ENCODE data around the gene DISC1. TPM values are rescaled to one million over a fixed set of nuclear protein-coding genes. Genes with fewer than 3 reads are reported as not detected.

Gene DISC1
- polyA plus RNA-seq, 1 of the 3 experiments (the other 2 are of a cell fraction): 1.7 TPM

GRCh38 chr1:231923491-231924041 is 297.0 kb downstream of the DISC1 start:
- Histone ChIP-seq H3K9ac (no peak overlapping the region), H3K4me3 (ENCODE audit: low read depth in 2 of 2, low read length in 1 of 2) (no peak overlapping the region), H3K79me2 (ENCODE audit: insufficient read depth) (no peaks in the 10 kb centered on the region), H2AFZ (ENCODE audit: low read depth) (no peak overlapping the region), H3K36me3 (replicated peaks in 1 of 2; ENCODE audit: control insufficient read depth in 1 of 2, insufficient read depth in 2 of 2, low read length in 1 of 2) (no peaks in the 10 kb centered on the region), H3K4me1 (ENCODE audit: control insufficient read depth in 1 of 2, insufficient read depth in 2 of 2, low read depth in 1 of 2, low read length in 1 of 2) (peaks cover 0 to 18% of the 10 kb centered on the region in 2 experiments; a peak in 2 of 4 replicates), H4K20me1 (ENCODE audit: insufficient read depth) (no peaks in the 10 kb centered on the region), H3K27me3 (ENCODE audit: insufficient read depth) (no peaks in the 10 kb centered on the region), H3F3A (replicated peaks; ENCODE audit: insufficient read depth) (no peaks in the 10 kb centered on the region), H3K4me2 (no peak overlapping the region), H3K9me2 (no peaks in the 10 kb centered on the region), H3K27ac (ENCODE audit: low read depth in 2 of 2, low read length in 1 of 2) (no peak overlapping the region), H3K9me3 (no peaks in the 10 kb centered on the region)
- no peak for DNase-seq
- POLR2A ChIA-PET: no interaction called here
- TF ChIP-seq NRF1 (IDR thresholded peaks at IDR 0.05; ENCODE audit: low read depth, low read length) (no peak), CHD2 (IDR thresholded peaks at IDR 0.05; ENCODE audit: low read length, partially characterized antibody) (no peak)
- CTCF ChIA-PET: no interaction called here
- WGBS (ENCODE audit: low lambda C conversion rate): 85% methylated on average over 12 of the region's 12 CpGs

DNA sequence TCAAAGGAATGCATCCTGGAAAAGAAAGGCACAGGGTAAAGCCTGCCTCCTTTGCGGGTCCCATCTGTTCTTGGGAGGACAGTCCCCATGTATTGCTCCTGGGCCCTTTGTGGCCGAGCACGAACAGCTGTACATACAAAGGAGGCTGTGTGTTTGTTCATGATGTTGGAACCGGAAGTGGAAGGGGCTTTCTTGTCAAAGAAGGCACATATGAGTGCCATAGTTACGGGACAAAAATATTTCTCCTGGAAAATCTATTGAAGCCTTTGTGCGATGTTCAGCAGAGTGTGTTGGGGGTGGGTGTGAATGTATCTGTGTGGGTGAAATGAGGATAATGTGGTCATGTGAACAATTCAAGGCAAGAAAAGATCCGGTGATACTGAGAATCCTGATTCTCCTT is 297.6 kb downstream of the DISC1 start:
- H3K9ac ChIP-seq: no peak overlapping the region
- ChIA-PET CTCF (no interaction called here), POLR2A (no interaction called here)
- no peak for TF ChIP-seq GABPA (IDR thresholded peaks at IDR 0.05; ENCODE audit: low read depth)
- no peaks in the 10 kb centered on the region for H3K9me2 ChIP-seq
- no peak overlapping the region for H2AFZ ChIP-seq (ENCODE audit: low read depth)
- H3K79me2 ChIP-seq (ENCODE audit: insufficient read depth): no peaks in the 10 kb centered on the region
- H3K36me3 ChIP-seq (replicated peaks in 1 of 2; ENCODE audit: control insufficient read depth in 1 of 2, insufficient read depth in 2 of 2, low read length in 1 of 2): no peaks in the 10 kb centered on the region
- no peak overlapping the region for H3K4me3 ChIP-seq (ENCODE audit: low read depth in 2 of 2, low read length in 1 of 2)
- H3K4me2 ChIP-seq: no peak overlapping the region
- H3K27me3 ChIP-seq (ENCODE audit: insufficient read depth): no peaks in the 10 kb centered on the region
- H3K27ac ChIP-seq (ENCODE audit: low read depth in 2 of 2, low read length in 1 of 2): no peak overlapping the region
- WGBS (ENCODE audit: low lambda C conversion rate): 91% methylated on average over 7 of the region's 7 CpGs
- H3K4me1 ChIP-seq (ENCODE audit: control insufficient read depth in 1 of 2, insufficient read depth in 2 of 2, low read depth in 1 of 2, low read length in 1 of 2): peaks cover 0 to 11% of the 10 kb centered on the region in 2 experiments; a peak in 2 of 4 replicates
- no peaks in the 10 kb centered on the region for H3K9me3 ChIP-seq
- DNase-seq: no peak
- no peaks in the 10 kb centered on the region for H3F3A ChIP-seq (replicated peaks; ENCODE audit: insufficient read depth)
- H4K20me1 ChIP-seq (ENCODE audit: insufficient read depth): no peaks in the 10 kb centered on the region

DNA sequence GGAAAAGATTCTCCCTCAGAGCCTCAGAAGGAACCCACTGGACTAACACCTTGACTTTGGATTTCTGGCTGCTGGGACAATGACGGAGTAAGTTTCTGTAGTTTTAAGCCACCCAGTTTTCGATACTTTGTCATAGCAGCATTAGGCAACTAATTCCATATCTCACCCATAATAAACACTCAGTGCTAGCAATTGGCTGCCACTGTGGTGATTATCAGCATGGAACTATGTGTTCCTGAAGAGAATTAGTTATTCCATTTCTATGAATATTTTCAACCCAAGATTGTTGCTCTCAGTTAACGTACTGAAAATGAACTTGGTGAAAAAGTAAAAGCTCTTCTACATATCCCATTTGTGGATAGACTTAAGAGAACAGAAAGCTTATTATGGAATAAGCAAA is 299.3 kb downstream of the DISC1 start:
- no peaks in the 10 kb centered on the region for H4K20me1 ChIP-seq (ENCODE audit: insufficient read depth)
- TF ChIP-seq, protein P1, sequence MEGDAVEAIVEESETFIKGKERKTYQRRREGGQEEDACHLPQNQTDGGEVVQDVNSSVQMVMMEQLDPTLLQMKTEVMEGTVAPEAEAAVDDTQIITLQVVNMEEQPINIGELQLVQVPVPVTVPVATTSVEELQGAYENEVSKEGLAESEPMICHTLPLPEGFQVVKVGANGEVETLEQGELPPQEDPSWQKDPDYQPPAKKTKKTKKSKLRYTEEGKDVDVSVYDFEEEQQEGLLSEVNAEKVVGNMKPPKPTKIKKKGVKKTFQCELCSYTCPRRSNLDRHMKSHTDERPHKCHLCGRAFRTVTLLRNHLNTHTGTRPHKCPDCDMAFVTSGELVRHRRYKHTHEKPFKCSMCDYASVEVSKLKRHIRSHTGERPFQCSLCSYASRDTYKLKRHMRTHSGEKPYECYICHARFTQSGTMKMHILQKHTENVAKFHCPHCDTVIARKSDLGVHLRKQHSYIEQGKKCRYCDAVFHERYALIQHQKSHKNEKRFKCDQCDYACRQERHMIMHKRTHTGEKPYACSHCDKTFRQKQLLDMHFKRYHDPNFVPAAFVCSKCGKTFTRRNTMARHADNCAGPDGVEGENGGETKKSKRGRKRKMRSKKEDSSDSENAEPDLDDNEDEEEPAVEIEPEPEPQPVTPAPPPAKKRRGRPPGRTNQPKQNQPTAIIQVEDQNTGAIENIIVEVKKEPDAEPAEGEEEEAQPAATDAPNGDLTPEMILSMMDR (IDR thresholded peaks at IDR 0.05): no peak
- TF ChIP-seq, protein P2, sequence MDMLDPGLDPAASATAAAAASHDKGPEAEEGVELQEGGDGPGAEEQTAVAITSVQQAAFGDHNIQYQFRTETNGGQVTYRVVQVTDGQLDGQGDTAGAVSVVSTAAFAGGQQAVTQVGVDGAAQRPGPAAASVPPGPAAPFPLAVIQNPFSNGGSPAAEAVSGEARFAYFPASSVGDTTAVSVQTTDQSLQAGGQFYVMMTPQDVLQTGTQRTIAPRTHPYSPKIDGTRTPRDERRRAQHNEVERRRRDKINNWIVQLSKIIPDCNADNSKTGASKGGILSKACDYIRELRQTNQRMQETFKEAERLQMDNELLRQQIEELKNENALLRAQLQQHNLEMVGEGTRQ (IDR thresholded peaks at IDR 0.05; ENCODE audit: borderline replicate concordance, low read depth, low read length): no peak
- TF ChIP-seq FOXJ3 (CRISPR knock-in tag; IDR thresholded peaks at IDR 0.05) (no peak), PBX3 (IDR thresholded peaks at IDR 0.05) (no peak), ELF1 (IDR thresholded peaks at IDR 0.05) (no peak), TEAD4 (IDR thresholded peaks at IDR 0.05; ENCODE audit: borderline replicate concordance, insufficient read depth) (no peak)
- TF ChIP-seq, protein P3, sequence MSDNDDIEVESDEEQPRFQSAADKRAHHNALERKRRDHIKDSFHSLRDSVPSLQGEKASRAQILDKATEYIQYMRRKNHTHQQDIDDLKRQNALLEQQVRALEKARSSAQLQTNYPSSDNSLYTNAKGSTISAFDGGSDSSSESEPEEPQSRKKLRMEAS (IDR thresholded peaks at IDR 0.05; ENCODE audit: low read depth): no peak
- POLR2A ChIA-PET: no interaction called here
- no peak overlapping the region for H3K27ac ChIP-seq (ENCODE audit: low read depth in 2 of 2, low read length in 1 of 2)
- no peaks in the 10 kb centered on the region for H3K79me2 ChIP-seq (ENCODE audit: insufficient read depth)
- H3K36me3 ChIP-seq (replicated peaks in 1 of 2; ENCODE audit: control insufficient read depth in 1 of 2, insufficient read depth in 2 of 2, low read length in 1 of 2): no peaks in the 10 kb centered on the region
- no peak overlapping the region for H3K4me3 ChIP-seq (ENCODE audit: low read depth in 2 of 2, low read length in 1 of 2)
- H3K27me3 ChIP-seq (ENCODE audit: insufficient read depth): no peaks in the 10 kb centered on the region
- H3K4me1 ChIP-seq (ENCODE audit: control insufficient read depth in 1 of 2, insufficient read depth in 2 of 2, low read depth in 1 of 2, low read length in 1 of 2): peaks cover 0 to 17% of the 10 kb centered on the region in 2 experiments; a peak in 2 of 4 replicates
- H2AFZ ChIP-seq (ENCODE audit: low read depth): no peak overlapping the region
- CTCF ChIA-PET: interaction anchor here (1.3 kb wide), 1 partner anchor 11 kb away, joined by 4 read pairs; no protein-coding TSS in a partner anchor
- no peak for DNase-seq
- H3K4me2 ChIP-seq: no peak overlapping the region
- no peaks in the 10 kb centered on the region for H3K9me3 ChIP-seq
- no peaks in the 10 kb centered on the region for H3K9me2 ChIP-seq
- no peak overlapping the region for H3K9ac ChIP-seq
- H3F3A ChIP-seq (replicated peaks; ENCODE audit: insufficient read depth): no peaks in the 10 kb centered on the region
- 86% methylated on average over 3 of the region's 3 CpGs for WGBS (ENCODE audit: low lambda C conversion rate)

All from SK-N-SH (cell line).